Right atrium auricular region (tissue), 2 donors: ENCODE data around the gene MESD. TPM values are rescaled to one million over a fixed set of nuclear protein-coding genes. Genes with fewer than 3 reads are reported as not detected.
A peak's percentile ranks its signal among the peaks of the same experiment; 100 is the strongest.

Experiments
- DNase-seq: peaks from one replicate; pipeline ENCODE4 v3.0.0-alpha.2; 2019; ENCODE audit warnings: low spot score
- H3K27ac ChIP-seq, 2 donors: fragments of 200-600 bp; sonication (generic); 1 replicate in 1 of 2; 2 replicates in 1 of 2; pipeline ENCODE4 v1.5.1; 2016 to 2019
- H3K27me3 ChIP-seq, 2 donors: fragments of 200-600 bp; sonication (generic); one replicate each; pipeline versions ENCODE4 v1.5.1 to v1.6.0; 2017 to 2019
- H3K36me3 ChIP-seq: fragments of 200-600 bp; sonication (generic); one replicate; pipeline ENCODE4 v1.5.1; 2016
- H3K4me1 ChIP-seq, 2 donors: fragments of 200-600 bp; sonication (generic); one replicate each; pipeline versions ENCODE4 v1.5.1 to v1.6.0; 2017 to 2019
- H3K4me3 ChIP-seq, 2 donors: fragments of 200-600 bp; sonication (generic); 1 replicate in 1 of 2; 2 replicates in 1 of 2; pipeline ENCODE4 v1.5.1; 2017 to 2019; ENCODE audit warnings: mild to moderate bottlenecking in 1 of 2, moderate library complexity in 1 of 2
- H3K9me3 ChIP-seq, 2 donors: fragments of 200-600 bp; sonication (generic); one replicate each; pipeline ENCODE4 v1.5.1; 2019
- total RNA-seq, 2 donors: library from RNA; depleted of rRNA; stranded (reverse); fragments of >200 nt; gene quantifications; one replicate each; pipeline ENCODE4 v1.1.0, GENCODE V29; 2016
- TF ChIP-seq, protein P1 (sequence below), 2 donors: fragments of 200-600 bp; sonication (generic); IDR thresholded peaks; one replicate each; pipeline ENCODE4 v1.5.1; 2019; ENCODE audit warnings: antibody characterized with exemption in 2 of 2

Gene MESD
- total RNA-seq, 2 donors from 2014 or later = 11.3 to 14.5 TPM

DNA sequence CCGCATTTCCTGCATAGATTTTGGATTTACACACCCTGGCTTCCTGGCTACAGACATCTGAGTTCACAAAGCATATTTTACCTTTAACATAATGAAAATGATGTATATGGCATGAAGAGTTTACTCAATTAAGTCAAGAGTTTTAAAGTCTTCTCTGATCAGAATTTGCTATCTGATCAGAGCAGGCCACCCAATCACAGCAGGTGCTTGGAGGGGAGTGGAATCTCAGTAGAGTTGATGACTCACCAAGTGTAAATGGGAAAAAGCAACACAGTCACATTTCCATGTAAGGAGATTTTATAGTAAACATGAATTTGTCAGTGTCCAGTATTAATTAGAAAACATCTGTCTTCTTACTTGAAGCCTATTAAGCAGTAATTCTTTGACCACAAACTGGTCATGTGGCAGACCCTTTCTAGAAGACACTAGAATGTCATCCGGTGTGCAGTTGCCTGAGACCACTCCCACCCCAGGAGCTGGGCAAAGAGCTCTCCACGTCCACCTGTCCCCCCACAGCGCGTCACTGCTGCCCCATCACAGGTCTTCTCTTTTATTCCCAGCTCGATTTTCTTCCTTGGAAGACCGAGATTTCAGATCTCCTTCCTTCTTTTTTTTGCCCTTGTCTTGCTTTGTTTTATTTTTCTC, 10.8 kb downstream of the MESD start:
- peak overlapping the region; percentile 39 to 48 for H3K27ac ChIP-seq
- no peaks in the 10 kb centered on the region for H3K9me3 ChIP-seq
- no peak overlapping the region for H3K4me3 ChIP-seq
- no peaks in the 10 kb centered on the region for H3K27me3 ChIP-seq
- TF ChIP-seq, protein P1, sequence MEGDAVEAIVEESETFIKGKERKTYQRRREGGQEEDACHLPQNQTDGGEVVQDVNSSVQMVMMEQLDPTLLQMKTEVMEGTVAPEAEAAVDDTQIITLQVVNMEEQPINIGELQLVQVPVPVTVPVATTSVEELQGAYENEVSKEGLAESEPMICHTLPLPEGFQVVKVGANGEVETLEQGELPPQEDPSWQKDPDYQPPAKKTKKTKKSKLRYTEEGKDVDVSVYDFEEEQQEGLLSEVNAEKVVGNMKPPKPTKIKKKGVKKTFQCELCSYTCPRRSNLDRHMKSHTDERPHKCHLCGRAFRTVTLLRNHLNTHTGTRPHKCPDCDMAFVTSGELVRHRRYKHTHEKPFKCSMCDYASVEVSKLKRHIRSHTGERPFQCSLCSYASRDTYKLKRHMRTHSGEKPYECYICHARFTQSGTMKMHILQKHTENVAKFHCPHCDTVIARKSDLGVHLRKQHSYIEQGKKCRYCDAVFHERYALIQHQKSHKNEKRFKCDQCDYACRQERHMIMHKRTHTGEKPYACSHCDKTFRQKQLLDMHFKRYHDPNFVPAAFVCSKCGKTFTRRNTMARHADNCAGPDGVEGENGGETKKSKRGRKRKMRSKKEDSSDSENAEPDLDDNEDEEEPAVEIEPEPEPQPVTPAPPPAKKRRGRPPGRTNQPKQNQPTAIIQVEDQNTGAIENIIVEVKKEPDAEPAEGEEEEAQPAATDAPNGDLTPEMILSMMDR (IDR thresholded peaks at IDR 0.05) = no peak
- peaks cover 43% of the 10 kb centered on the region for H3K36me3 ChIP-seq
- H3K4me1 ChIP-seq = peaks cover 0 to 17% of the 10 kb centered on the region in 2 donors
- DNase-seq = no peak

DNA sequence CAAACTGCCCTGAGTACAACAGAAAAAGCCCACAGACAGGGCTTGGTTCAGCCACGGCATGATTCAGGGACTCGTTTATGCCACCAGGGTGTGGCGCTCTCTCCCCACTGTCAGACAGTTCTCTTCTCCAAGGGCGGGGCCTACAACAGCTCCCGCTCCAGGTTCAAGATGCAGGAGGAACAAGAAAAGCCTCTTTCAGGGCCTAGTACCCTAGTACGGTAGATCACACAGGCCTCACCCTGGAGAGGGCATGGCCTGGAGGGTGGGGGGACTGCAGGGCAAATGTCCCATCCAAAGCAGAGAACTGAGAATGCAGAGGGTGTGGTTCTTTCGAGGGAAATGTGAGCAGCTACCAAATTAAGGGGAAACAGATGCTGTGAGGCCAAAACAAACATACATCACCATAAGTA, 12.0 kb downstream of the MESD start:
- Histone ChIP-seq H3K4me3 (no peak overlapping the region), H3K27me3 (no peaks in the 10 kb centered on the region), H3K9me3 (no peaks in the 10 kb centered on the region), H3K27ac (no peak overlapping the region), H3K36me3 (peaks cover 40% of the 10 kb centered on the region), H3K4me1 (peaks cover 0 to 17% of the 10 kb centered on the region in 2 donors)
- TF ChIP-seq, protein P1 (IDR thresholded peaks at IDR 0.05) = peak in 1 of 2 donors; percentile 65
- DNase-seq = peak; percentile 68

DNA sequence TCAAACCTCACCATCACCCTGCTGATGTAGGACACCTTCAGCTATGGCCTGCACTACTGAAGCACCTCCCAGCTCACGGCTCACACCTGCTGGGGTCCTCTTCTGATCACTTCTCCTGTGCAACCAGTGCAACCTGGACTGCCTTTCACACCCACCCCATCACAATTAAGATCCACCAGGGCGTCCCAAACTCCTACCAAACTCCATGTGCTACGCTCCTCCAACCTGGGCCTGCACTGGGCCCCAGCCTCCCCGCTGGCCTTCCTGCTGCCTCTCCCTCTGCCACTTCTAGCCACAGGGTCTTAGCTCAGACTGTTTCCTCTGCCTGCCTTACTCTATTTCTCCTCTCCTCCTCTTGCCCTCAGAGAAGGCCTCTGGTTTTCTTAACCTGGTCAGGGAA, 12.8 kb downstream of the MESD start:
- H3K36me3 ChIP-seq = peaks cover 32% of the 10 kb centered on the region
- TF ChIP-seq, protein P1 (IDR thresholded peaks at IDR 0.05) = no peak
- H3K27me3 ChIP-seq = no peaks in the 10 kb centered on the region
- no peak overlapping the region for H3K27ac ChIP-seq
- no peaks in the 10 kb centered on the region for H3K9me3 ChIP-seq
- H3K4me1 ChIP-seq = peaks cover 0 to 17% of the 10 kb centered on the region in 2 donors
- no peak for DNase-seq
- no peak overlapping the region for H3K4me3 ChIP-seq

DNA sequence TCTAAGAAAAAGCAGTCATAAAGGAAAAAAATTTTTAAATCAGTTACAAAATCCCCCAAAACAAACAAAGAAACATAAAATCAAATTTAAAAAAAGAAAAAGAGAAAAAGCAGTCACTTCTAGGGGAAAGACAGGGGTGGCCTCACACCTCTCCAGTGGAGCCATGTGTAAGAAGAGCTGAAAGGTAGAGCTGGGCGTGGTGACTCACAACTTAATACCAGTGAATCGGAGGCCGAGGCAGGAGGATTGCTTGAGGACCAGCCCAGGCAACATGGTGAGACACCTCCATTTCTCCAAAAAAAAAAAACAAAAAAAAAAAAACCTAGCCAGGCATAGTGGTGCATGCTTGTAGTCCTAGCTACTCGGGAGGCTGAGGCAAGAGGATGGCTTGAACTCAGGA, 14.7 kb downstream of the MESD start:
- no peak for DNase-seq
- TF ChIP-seq, protein P1 (IDR thresholded peaks at IDR 0.05) = no peak
- peaks cover 0 to 18% of the 10 kb centered on the region in 2 donors for H3K4me1 ChIP-seq
- no peak overlapping the region for H3K4me3 ChIP-seq
- no peak overlapping the region for H3K27ac ChIP-seq
- H3K36me3 ChIP-seq = peaks cover 18% of the 10 kb centered on the region
- no peaks in the 10 kb centered on the region for H3K27me3 ChIP-seq
- no peaks in the 10 kb centered on the region for H3K9me3 ChIP-seq

DNA sequence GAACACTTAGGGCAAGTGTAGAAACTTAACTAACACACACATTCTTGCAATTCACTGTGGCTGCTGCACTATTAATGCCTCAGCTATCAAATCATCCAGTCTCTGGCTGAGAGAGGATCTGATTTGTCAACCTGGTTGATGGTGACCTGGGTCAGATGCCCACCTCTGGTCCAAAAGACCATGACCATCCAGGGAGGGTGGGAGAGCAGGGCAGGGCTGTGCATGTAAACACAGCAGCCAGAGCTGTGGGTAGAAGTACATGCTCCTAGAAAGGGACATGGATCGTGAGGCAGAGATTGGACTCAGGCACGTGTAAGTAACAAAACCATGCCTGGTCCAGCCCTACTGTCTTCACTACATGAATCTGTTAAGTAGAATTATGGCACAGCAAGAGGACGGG, 17.3 kb downstream of the MESD start:
- Histone ChIP-seq H3K27ac (no peak overlapping the region), H3K4me1 (peaks cover 0 to 9% of the 10 kb centered on the region in 2 donors), H3K9me3 (no peaks in the 10 kb centered on the region), H3K27me3 (no peaks in the 10 kb centered on the region), H3K4me3 (no peak overlapping the region), H3K36me3 (no peaks in the 10 kb centered on the region)
- peak; percentile 26 for DNase-seq
- TF ChIP-seq, protein P1 (IDR thresholded peaks at IDR 0.05) = no peak

DNA sequence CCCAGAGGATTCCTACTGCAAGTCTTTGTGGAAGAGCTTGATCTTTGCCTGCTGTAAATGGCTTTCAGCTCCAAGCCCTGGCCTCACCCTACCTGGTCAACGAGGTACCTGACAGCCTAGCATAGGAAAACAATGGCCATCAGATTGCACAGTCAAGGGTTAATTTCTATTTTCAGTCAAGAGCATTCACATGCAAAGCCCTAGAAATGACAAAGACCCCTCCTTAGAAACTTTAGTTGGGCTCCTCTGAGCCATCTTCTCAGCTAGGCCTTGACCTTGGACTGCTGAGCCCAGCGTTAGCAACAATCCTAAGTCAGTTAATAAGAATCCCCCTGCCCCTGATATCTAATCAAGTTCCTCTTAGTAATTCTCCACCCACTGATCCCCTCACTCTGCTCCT, 18.5 kb downstream of the MESD start:
- peaks cover 0 to 9% of the 10 kb centered on the region in 2 donors for H3K4me1 ChIP-seq
- H3K9me3 ChIP-seq = no peaks in the 10 kb centered on the region
- no peak overlapping the region for H3K4me3 ChIP-seq
- TF ChIP-seq, protein P1 (IDR thresholded peaks at IDR 0.05) = no peak
- no peaks in the 10 kb centered on the region for H3K27me3 ChIP-seq
- DNase-seq = peak; percentile 13
- H3K27ac ChIP-seq = no peak overlapping the region
- H3K36me3 ChIP-seq = no peaks in the 10 kb centered on the region
